HG03469 (cell line): ENCODE results near the gene COX4I2.
"Not testable (repeated sequence)": the region's sequence is repeated elsewhere in the genome, so short reads cannot be mapped to it uniquely, and the experiment has no call there.

Source experiments
- ATAC-seq: cut with Tn5 transposase; IDR thresholded peaks from one replicate; pipeline ENCODE4 v1.9.1; 2021; ENCODE audit warnings: mild to moderate bottlenecking, moderate library complexity, moderate number of reproducible peaks; ENCODE audit not compliant: unreplicated experiment

The COX4I2 gene

DNA sequence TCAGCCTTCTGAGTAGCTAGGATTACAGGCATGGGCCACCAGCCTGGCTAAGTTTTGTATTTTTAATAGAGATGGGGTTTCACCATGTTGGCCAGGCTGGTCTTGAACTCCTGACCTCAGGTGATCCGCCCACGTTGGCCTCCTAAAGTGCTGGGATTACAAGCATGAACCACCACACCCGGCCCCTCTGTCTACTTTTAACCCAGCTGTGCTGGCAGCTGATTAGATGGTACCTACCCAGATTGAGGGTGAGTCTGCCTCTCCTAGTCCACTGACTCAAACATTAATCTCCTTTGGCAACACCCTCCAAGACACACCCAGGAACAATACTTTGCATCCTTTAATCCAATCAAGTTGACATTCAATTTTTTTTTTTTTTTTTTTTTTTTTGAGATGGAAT, 10.4 kb downstream of the COX4I2 start:
- not testable (repeated sequence) for ATAC-seq

DNA sequence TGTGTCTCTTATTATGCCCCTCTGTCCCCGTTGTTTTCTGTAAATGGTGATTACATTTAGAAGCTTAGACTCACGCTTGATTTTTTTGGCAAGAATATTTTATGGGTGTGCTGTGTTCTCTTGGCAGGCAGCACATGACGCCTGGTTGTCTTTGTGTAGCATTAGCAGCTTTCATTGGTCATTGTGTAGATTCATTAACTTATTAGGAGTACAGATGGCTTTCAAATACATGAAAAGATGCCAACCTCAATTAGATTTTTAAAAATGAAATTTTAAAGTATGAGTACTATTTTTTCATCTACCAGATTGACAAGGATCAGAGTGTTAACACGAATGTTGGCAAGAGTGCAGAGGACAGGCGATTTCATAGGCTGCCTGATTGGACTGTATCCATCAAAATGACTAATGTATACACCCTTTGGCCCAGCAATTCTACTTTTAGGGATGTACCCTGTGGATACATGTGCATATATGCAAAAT, 15.2 kb downstream of the COX4I2 start:
- no peak for ATAC-seq

DNA sequence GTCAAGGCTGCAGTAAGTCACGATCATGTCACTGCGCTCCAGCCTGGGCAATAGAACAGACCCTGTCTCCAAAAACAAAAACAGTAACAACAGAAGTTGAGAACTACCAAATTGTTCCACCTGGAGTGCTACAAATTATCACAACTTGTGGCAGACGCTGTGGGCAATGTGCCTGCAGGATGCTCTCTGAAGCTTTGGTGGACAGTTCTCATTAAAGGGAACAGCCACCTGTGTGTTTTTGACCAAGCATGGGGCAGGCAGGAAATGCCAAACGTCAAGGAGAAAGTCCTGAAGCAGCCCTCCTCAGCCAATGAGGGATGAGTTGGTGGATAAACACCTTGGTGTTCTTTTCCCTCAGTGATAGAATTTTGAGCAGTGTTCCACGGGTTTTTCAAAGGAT, 15.8 kb downstream of the COX4I2 start:
- no peak for ATAC-seq

GRCh38 chr20:31654534-31654933, 16.8 kb downstream of the COX4I2 start:
- no peak for ATAC-seq

DNA sequence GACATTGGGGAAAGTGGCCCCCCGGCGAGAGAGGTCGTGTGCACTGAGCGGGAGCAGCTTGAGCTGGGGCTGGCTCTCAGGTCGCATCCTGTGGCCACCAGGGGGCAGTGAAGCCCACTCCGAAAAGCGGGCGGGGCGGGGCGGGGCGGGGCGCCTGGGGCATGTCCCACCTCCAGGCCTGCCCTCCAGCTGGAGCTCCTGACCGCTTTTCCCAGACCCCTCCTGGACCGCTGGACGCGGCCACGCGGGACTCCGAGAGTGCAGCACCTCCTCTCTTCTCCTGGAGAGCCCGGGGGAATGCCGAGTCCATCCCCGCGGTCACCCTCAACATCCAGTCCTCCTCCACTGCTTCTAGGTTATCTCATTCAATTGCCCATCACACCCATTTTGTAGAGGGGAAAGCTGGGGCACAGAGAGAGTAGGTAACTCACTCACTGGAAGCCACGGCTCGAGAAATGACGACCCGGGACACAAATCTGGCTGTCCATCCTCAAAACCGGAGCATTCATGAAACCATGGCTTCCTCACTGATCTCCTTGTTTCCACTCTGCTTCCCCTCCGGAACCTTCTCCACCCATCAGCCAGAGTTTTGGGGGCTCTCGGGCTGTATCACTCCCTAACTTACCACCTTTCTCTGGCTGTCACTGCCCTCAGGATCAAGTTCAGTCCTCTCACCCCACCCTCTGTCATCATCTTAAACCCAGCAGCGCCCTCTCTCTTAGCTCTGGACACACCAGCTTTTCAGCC, 24.1 kb downstream of the COX4I2 start:
- ATAC-seq, result peak; percentile 56

DNA sequence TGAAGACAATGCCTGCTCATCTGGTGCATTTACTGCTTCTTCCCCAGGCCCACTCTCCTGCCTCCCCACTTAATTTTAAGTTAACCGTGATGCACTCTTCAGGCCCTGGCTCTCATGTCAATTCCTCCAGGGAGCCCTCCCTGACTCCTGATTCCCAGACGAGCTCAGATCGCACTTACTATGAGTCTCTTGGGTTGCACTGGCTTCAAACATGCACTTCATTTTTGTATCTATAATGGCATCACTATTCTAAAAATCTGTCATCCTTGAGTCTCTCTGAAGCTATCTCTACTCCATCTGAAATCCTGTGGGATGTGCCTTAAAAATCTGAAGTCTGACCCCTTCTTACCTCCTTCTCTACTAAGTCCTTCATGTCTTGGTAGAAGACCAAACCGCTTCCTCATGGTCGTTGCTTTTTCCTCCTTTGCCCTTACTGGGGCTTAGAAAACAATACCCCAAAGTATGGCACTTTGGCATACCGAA, 24.7 kb downstream of the COX4I2 start:
- no peak for ATAC-seq

GRCh38 chr20:31663524-31663837, 25.8 kb downstream of the COX4I2 start:
- no peak for ATAC-seq

GRCh38 chr20:31663838-31664695, 26.4 kb downstream of the COX4I2 start:
- ATAC-seq, result no peak

DNA sequence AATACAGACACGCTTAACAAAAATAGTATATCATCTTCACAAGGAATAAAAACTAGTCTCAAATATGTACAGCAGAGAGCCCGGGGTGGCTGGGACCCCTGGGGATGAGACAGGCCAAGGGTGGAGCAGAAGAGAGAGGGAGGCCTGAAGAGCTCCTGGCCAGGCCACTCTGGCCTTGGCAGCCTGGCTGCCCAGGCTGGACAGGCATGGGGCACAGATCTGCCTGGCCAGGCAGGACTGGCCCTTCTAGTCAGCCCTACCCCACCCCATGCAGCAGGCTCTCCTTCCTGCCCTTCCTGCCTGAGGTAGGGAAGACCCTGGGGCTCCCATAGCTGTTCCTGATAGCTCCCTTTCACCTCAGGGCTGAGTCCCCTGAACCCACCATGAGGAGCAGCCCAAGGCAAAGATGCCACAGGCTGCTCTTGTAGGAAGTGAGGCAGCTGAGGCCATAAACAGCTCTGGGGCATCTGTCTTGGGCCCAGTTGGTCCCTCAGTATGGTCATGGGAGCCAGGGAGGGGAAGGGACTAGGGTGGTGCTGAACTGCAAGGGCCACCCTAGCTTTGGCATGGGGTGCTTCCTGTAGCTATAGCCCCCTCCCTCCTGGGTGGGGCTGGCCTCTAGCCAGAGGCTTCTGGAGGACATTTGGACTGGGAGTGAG, 27.1 kb downstream of the COX4I2 start:
- no peak for ATAC-seq

DNA sequence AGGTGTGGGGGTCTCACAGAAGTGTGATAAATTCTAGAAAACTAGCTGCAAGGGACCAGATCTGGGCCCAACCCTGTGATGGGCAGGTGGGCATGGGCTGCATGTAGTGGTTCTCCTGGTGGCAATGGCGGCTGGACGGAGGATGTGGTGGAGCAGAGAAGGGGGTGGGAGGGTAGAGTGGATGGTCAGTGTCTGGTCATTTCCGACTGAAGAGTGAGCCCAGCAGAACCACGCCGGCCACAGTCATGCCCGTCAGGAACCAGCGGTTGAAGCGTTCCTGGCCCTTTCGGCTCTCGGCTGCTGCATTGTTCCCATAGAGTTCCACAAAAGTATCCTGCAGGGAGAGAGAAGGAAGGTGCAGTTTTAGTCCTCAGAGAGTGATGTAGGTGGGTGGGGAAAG, 28.0 kb downstream of the COX4I2 start:
- no peak for ATAC-seq

DNA sequence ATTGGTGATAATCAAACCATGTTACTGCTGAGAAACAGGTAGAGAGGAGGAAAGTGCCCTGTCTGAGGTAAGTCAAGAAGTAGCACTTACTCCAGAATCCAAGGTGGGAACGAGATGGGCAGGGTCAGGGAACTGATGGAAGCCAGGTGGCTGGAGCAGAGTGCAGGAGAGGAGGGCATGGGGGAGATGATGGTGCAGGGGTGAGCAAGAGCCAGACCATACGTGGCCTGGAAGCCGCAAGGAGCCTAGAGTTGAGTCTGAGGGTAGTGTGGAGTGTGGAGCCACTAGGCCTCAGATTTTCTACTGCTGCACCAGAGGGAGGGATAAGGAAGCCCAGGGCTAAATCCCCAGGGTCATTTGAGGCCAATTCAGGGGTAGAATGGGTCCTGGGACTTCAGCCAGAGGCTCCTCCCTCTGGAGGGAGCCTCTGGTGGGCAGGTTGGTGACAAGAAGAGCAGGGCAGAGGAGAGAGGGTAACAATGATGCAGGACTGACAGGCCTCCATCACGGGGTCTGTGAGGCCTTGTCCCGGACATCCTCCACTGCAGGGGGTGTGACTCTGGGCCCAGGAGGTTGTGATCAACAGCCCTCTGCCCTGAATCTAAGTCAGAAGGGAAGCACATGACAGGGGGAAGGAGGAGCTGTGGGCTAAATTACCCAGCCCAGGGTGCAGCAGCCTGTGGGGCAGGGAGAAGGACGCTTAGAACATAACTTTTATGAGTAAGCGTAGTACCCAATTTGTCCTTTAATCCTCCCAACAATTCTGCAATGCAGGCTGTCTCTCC, 28.7 kb downstream of the COX4I2 start:
- no peak for ATAC-seq

DNA sequence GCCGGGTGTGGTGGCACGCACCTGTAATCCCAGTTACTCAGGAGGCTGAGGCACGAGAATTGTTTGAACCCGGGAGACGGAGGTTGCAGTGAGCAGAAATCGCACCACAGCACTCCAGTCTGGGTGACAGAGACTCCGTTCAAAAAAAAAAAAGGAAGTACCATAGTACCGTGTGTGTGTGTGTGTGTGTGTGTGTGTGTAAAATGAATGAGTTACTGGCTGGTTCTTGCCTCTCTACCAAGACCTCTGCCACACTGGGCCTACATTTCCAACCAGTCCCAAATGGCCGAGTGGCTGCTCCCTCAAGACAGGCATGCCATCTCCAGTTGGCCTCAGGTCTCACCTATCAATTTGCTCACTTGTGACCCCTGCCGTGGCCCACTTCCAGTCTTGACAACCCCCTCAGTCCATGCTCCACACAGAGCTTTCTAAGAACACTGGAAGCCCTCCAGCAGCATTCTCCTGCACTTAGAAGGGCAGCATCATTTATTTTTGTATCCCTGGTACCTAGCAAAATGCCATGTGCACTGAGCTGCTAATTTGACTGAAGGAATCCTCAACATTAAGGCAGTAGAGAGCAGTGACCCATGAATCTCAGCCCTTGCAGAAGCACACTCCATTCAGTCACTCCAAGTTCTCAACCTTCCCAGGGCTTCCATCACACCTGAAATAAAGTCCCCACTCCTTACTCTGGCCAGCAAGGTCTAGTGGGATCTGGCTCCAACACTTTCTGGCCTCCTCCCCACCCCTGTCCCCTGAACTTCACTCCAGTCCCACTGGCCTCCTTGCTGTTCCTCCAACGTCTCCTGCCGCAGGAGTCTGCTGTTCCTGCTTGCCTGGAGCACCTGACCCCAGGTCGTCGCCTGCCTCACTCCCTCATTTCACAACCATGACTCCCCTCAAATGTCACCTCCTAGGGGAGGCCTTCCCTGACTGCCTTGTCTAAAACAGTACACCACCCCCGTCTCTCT, 29.9 kb downstream of the COX4I2 start:
- ATAC-seq, result no peak

DNA sequence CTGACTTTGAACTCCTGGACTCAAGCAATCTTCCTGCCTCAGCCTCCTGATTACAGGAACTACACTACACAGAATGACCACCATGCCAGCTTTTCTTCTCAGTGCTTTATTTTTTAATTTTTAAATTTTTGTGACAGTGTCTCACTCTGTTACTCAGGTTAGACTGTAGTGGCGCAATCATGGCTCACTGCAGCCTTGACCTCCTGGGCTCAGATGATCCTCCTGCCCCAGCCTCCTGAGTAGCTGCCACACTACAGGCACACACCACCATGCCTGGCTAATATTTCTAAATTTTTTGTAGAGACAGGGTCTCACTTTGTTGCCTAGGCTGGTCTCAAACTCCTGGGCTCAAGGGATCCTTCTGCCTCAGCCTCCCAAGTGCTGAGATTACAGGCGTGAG, 31.2 kb downstream of the COX4I2 start:
- not testable (repeated sequence) for ATAC-seq

- no peak for ATAC-seq
Measured at GRCh38 chr20:31669876-31670275, 32.2 kb downstream of the COX4I2 start.

- ATAC-seq, result no peak
Measured at GRCh38 chr20:31670371-31671228, 32.9 kb downstream of the COX4I2 start.

- ATAC-seq, result no peak
Measured at GRCh38 chr20:31671324-31671723, 33.6 kb downstream of the COX4I2 start.

DNA sequence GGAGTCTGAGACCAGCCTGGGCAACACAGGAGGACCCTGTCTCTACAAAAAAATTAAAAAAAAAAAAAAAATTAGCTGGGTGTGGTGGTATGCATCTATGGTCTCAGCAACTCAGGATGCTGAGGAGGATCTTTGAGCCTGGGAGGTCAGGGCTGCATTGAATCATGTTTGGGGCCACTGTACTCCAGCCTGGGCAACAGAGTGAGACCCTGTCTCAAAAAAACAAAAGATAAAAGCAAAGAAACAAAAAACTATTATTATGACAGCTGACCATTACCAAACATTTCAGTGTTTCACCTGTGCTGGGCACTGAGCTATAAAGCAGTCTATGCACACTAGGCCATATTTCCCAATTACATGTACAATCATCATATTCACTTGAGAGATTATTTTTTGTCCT, 35.7 kb downstream of the COX4I2 start:
- no peak for ATAC-seq

DNA sequence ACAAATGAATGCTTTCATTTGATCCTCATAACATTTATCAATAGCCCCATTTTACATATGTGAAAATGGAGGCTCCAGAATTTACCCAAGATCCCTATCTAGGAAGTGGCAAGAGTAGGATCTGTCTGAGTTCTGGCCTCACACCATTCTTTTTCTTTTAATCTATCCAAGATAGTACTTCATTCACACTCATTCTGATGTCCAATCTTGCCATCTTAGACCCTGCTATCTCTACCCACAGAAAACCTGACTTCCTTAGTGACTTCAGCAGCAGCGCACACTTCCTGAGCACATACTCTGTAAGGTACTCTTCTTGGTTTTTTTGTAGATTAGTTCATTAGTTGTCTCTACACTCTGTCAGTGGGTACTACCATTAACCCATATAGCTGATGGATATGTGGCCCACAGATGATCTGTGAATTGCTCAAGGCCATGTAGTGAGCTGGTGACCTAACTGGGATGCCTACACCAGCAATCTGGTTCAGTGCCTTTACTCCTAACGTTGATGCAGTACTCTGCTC, 36.3 kb downstream of the COX4I2 start:
- no peak for ATAC-seq
